GM12872 (cell line): ENCODE measurements around the gene PDLIM7.
A peak's percentile ranks its signal among the peaks of the same experiment; 100 is the strongest.

Experiments
- TF ChIP-seq, protein P1 (sequence below): IDR thresholded peaks from 3 replicates; pipeline ENCODE4 v1.5.1; 2011; ENCODE audit warnings: low read depth, mild to moderate bottlenecking, low read length, moderate library complexity; ENCODE audit not compliant: insufficient read depth

Gene PDLIM7

DNA sequence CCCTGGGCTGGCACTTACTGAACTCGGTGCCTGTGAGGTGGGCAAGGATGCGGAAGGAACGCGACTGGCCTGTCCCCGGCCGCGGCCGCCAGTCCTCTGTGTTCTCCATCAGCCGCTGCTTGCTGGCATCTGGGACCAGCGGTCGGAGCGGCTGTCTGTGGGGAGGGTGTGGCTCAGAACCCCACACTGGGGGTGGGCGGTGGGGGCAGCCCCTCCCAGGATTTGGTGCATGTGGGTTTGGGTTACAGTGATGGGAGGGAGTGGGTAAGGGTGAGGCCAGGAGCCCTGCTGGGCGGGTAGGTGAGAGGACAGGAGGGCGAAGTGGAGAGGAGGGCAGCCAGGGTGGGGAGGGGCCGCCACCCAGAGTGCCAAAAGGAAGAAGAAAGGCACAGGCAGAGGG is 6.4 kb downstream of the PDLIM7 start:
- TF ChIP-seq, protein P1, sequence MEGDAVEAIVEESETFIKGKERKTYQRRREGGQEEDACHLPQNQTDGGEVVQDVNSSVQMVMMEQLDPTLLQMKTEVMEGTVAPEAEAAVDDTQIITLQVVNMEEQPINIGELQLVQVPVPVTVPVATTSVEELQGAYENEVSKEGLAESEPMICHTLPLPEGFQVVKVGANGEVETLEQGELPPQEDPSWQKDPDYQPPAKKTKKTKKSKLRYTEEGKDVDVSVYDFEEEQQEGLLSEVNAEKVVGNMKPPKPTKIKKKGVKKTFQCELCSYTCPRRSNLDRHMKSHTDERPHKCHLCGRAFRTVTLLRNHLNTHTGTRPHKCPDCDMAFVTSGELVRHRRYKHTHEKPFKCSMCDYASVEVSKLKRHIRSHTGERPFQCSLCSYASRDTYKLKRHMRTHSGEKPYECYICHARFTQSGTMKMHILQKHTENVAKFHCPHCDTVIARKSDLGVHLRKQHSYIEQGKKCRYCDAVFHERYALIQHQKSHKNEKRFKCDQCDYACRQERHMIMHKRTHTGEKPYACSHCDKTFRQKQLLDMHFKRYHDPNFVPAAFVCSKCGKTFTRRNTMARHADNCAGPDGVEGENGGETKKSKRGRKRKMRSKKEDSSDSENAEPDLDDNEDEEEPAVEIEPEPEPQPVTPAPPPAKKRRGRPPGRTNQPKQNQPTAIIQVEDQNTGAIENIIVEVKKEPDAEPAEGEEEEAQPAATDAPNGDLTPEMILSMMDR: no peak

DNA sequence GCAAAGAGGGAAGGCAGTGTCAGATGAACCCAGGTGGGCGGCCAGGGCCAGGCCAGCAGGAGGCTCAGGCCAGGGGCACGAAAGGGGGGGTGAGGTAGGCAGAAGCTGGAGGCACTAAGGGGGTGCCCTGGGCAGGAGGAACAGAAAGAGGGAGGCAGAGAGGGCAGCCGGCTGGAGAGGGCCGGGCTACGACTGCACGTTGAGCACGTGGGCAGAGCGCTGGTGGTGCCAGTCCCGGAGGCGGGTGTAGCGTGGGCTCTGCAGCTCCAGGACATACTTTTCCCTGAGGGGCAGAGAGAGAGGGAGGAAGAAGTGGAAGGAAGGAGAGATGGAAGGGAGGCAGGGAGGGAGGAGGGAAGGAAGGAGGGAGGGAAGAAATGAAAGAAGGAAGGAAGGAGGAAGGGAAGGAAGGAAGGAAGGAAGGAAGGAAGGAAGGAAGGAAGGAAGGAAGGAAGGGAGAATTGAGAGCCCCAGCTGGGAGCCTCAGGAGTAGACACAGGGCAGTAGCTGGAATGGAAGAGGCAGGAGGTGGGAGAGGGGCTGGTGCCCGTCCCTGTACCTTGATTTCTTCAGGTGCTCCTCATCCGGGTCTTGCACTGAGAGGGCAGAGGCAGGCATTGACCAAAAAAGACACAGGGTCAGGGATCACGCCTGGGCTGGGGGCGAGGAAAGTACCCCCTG is 7.0 kb downstream of the PDLIM7 start:
- TF ChIP-seq, protein P1: no peak

DNA sequence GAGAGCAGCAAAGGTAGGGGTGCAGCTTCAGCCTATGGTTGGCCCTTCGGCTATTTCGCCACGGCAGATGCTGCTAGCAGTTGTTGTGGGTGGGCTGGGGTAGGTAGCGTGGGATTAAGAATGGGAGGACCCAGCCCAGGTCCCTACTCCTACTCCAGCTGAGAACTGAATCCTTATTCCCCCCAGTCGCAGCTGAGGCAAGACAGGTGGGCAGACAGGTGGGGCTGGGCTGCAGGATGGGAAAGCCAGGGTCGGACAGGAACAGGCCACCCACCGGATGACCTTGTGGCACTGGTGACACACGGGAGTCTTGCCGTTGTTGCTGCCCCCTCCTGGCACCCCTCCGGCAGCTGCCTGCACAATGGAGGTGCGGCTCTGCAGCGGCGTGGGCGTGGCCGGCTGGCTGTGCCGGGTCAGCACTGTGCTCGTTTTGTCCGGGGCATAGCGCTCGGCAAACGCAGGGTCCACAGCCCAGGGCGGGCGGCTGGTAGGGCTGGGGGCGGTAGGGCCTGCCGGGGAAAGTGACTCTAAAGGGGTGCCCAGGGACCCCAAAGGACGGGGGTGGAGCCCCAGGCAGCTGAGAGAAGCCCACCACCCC is 8.2 kb downstream of the PDLIM7 start:
- TF ChIP-seq, protein P1: no peak

DNA sequence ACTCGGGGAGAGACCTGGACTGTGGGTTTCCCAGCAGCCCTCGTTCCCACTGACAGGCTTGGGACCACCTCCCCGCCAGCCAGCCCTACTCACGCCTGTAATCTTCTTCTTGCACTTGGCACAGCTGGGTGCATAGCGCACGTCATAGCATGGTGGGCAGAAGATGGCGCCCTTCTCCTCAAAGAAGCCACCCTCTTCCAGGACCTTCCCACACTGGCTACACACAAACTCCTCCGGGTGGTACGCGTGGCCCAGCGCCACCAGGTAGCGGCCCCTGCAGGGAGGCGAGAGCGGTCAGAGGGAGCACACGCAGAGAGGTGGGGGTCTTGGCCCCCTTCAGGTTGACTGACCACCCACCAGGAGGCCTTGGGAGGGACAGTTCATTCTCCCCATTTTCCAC is 9.4 kb downstream of the PDLIM7 start:
- TF ChIP-seq, protein P1: 0 out of 3 replicates have a peak, but pooled peaks have one; percentile 14

DNA sequence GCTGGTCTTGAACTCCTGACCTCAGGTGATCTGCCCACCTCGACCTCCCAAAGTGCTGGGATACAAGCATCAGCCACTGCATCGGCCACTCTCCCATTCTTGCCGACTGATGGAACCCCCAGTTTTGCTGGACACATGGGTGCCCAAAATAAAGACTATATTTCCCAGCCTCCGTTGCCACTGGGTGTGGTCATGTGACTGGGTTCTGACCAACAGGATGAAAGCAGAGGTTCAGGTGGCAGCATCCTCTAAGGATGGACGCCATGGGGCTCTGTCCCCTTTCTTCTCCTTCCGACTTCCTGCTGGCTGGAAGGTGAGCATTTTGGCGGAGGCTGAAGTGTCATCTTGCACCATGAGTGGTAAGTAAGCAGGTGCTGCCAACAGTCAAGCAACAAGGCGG is 10.3 kb downstream of the PDLIM7 start:
- TF ChIP-seq, protein P1: no peak

DNA sequence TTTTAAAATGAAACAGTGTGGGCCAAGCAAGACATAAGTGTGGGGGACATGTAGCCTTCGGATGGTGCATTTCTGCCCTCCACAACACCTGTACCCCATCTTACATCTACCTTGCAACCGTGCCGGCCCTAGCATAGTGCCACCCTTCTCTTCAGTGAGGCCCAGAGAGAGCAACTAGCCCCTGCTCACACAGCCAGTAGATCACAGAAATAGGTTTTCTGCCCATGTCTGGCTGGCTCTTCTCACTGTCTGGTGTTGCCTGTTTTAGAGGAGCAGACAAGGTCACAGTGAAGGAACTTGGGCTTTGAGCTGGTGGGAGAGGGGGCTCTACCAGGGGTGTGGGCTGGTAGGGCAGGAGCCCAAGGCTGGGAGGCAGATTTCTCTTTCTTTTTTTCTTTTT is 11.1 kb downstream of the PDLIM7 start:
- TF ChIP-seq, protein P1: no peak

DNA sequence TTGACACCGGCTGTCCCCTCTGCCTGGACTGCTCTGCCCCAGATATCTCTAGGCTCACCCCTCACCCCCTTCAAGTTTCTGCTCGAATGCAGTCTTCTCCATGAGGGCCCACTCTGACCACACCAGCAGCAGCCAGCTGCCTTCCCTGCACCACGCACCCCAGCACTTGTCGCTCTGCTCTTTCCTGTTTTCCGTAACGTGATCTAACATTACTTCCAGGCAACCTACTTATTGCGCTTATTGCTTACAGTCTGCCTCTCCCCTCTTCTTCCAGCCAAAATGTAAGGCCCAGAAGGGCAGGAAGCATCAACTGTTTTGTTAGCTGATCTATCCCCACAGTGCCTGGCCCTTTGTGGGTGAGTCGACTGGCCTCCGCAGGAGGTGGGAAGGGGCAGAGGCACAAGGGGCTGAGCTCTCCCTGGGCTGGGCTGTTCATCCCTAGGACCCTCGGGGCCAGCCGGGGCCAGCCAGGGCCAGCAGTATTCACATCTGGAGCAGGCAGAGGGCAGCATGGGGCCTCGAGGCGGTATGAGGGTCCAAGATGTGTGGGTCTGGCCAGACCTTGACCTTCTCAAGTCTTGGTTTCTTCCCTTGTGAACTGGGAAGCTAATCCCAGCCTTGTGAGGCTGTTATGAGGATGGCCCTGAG is 12.4 kb downstream of the PDLIM7 start:
- TF ChIP-seq, protein P1: no peak
